NB4 (cell line): ENCODE results near the gene MCEE.
"Not testable (repeated sequence)": the region's sequence is repeated elsewhere in the genome, so short reads cannot be mapped to it uniquely, and the experiment has no call there.

Experiments used
- DNase-seq: peaks from one replicate; pipeline ENCODE4 v3.0.0; 2010; ENCODE audit warnings: low read depth
- H3K4me3 ChIP-seq: one replicate; pipeline ENCODE4 v1.5.1; 2011; ENCODE audit warnings: mild to moderate bottlenecking, low read depth, low read length, moderate library complexity
- CTCF ChIP-seq: IDR thresholded peaks from one replicate; pipeline ENCODE4 v1.5.1; 2012; ENCODE audit warnings: low read depth, low read length
- MAX ChIP-seq: IDR thresholded peaks from 2 replicates; pipeline ENCODE4 v1.6.1; 2011; ENCODE audit warnings: low read depth, low read length
- MYC ChIP-seq: IDR thresholded peaks from 2 replicates; pipeline ENCODE4 v1.6.1; 2011; ENCODE audit warnings: low read depth, low read length
- POLR2A ChIP-seq: IDR thresholded peaks from 2 replicates; pipeline ENCODE4 v1.6.1; 2011; ENCODE audit warnings: mild to moderate bottlenecking; ENCODE audit not compliant: insufficient read length; ENCODE audit errors: extremely low read depth

Gene MCEE

GRCh38 chr2:71083752-71084312, 46.2 kb downstream of the MCEE start:
- not testable (repeated sequence) for DNase-seq, H3K4me3 ChIP-seq

GRCh38 chr2:71083297-71083696, 46.7 kb downstream of the MCEE start:
- DNase-seq, result not testable (repeated sequence)

GRCh38 chr2:71082402-71083252, 47.4 kb downstream of the MCEE start:
- H3K4me3 ChIP-seq, result no peak overlapping the region
- TF ChIP-seq MAX, result no peak
- TF ChIP-seq POLR2A, result no peak
- no peak for TF ChIP-seq CTCF
- no peak for TF ChIP-seq MYC
- DNase-seq, result no peak

More at GRCh38 chr2:71083297-71083696, 46.7 kb downstream of the MCEE start:
- not testable (repeated sequence) for H3K4me3 ChIP-seq

- no peak for DNase-seq
- TF ChIP-seq POLR2A (no peak), MYC (no peak), MAX (no peak)
- H3K4me3 ChIP-seq, result no peak overlapping the region
Measured at GRCh38 chr2:71078624-71079023, 51.4 kb downstream of the MCEE start.

GRCh38 chr2:71074893-71075395, 55.1 kb downstream of the MCEE start:
- TF ChIP-seq CTCF (no peak), MAX (no peak), MYC (no peak), POLR2A (no peak)
- DNase-seq, result no peak
- H3K4me3 ChIP-seq, result no peak overlapping the region

- no peak for DNase-seq
- TF ChIP-seq MAX, result no peak
- TF ChIP-seq CTCF, result no peak
- no peak for TF ChIP-seq POLR2A
- TF ChIP-seq MYC, result no peak
- H3K4me3 ChIP-seq, result no peak overlapping the region
Measured at GRCh38 chr2:71073475-71073874, 56.6 kb downstream of the MCEE start.

- H3K4me3 ChIP-seq, result peak overlapping the region; percentile 29
- no peak for TF ChIP-seq CTCF
- TF ChIP-seq MYC, result no peak
- TF ChIP-seq MAX, result no peak
- no peak for TF ChIP-seq POLR2A
- DNase-seq, result no peak
Measured at GRCh38 chr2:71072492-71072891, 57.5 kb downstream of the MCEE start.
